ENCODE data around the gene ZSCAN26.
A peak's percentile ranks its signal among the peaks of the same experiment; 100 is the strongest.
"Not testable (repeated sequence)": the region's sequence is repeated elsewhere in the genome, so short reads cannot be mapped to it uniquely, and the experiment has no call there.

ZSCAN26 gene

DNA sequence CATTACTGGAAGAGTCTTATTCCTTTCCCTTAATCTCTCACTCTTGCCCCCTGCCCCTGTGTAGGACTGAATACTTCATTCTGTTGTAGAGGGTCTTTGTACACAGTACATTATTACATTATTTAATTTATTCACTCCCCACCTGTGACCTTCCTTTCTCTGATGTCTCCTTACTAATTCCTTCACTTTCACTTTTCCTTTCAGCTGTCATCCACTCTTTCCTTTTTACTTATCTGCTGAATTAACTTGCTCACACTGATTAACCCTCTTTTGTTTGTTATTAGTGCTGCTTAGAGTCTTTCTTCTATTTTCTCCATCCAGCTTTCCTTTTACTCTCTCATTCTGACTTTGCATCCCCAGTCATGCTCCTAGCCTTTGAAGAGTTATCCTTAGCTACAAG lies 7.9 kb downstream of the ZSCAN26 start:
- Mint-ChIP-seq H3K9me3 (no peaks in the 10 kb centered on the region), H3K27me3 (peaks cover 5% of the 10 kb centered on the region)
- CTCF ChIA-PET = interaction anchor here (1.2 kb wide), 1 partner anchor 8 kb away, joined by 3 read pairs; the partner anchor contains the start of gene ZSCAN26

DNA sequence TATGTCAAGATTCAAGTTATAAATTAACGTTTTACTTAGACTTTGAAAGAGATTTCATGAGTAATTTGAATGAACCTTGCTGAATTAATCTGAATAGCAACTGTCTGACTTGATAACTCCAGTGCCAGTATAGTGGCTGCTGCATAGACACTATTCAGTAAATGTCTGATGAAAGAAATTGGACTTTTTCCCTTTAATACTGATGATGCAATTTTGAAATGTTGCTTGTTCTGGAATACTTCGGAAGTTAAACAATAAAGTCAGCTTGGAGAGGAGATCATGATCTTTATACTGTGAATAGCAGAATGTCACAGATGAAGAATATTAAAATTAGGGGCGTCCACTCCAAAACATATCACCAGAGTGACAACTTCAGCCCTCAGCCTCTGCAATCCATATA lies 10.8 kb downstream of the ZSCAN26 start:
- Mint-ChIP-seq H3K4me1 (peaks cover 16% of the 10 kb centered on the region), H3K4me3 (no peak overlapping the region), H3K27ac (no peak overlapping the region), H3K9me3 (no peaks in the 10 kb centered on the region), H3K27me3 (peaks cover 19% of the 10 kb centered on the region), H3K36me3 (peaks cover 33% of the 10 kb centered on the region)
- CTCF ChIA-PET = no interaction called here
- DNase-seq = no peak

More for the DNA sequence above, 7.9 kb downstream of the ZSCAN26 start:
- DNase-seq = no peak
- Mint-ChIP-seq H3K36me3 (peaks cover 45% of the 10 kb centered on the region), H3K27ac (no peak overlapping the region), H3K4me1 (peaks cover 11% of the 10 kb centered on the region), H3K4me3 (no peak overlapping the region)

DNA sequence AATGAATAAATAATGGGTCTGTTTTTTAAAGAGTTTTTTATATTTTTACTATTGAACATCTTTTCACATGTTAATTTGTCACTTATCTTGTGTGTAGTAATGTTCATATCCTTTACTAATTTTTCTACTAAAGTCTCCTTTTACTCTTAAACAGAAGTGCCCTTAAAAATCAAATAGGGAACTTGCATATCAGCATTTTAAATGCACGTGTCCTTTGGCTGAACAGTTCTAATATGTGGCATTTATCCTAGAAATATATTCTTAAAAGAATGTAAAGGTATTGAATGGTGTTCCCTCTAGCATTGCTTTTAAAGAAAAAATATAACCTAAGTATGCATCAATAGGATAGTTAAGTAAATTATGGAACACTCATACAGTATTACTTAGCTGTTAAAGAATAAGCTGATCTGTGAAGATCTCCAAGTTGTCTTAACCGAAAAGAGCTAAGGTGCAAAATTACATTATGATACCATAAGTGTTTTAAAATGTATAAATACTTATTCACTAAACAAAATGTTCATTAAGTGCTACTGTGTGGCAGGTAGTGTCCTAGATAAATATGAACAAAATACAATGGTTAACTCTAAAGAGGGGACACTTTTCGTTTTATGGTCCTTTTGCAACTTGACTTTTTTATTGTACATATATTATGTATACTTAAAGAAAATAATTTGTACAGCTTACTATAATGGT lies 13.8 kb downstream of the ZSCAN26 start:
- Mint-ChIP-seq H3K27ac (no peak overlapping the region), H3K9me3 (peaks cover 2% of the 10 kb centered on the region), H3K27me3 (peaks cover 24% of the 10 kb centered on the region), H3K4me1 (peaks cover 7% of the 10 kb centered on the region), H3K4me3 (peak overlapping the region; percentile 76), H3K36me3 (peaks cover 16% of the 10 kb centered on the region)
- no peak for DNase-seq
- CTCF ChIA-PET = no interaction called here

DNA sequence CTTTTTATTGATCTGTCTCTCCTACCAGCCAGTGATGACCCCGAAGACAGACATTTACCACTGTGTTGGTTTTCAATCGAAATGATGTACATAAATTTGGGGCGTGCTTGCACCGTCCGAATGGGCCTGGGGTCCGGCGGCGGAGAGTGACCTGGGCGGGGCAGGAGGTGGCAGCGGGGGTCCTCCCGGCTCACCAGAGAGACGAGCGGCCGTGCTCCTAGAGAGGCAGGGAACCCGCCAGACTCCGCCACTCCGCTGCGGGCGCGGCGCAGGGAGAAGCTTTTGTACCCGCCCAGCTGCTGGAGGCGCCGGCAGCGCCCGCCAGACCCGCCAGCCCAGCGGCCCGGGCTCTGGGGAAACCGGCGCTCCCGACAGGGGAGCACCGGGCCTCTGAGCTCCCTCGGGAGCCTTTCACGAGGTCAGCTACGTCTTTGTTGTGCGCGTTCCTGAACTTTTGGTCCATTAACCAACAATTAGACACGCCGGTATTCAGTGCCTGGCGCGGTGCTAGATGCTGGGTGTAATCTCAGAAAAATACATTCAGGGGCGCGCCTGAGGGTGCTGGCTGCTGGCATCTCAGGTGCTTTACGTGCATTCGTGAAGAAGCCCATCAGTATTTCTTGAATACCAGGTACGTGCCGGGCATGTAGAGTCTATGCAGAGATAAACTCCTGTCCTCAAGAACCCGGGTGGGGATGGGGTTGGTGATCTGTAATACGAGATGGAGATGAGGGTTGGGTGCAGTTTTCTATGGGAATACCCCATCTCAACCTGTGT lies 14.5 kb downstream of the ZSCAN26 start, which contains the start of gene PGBD1:
TSS of gene PGBD1 (plus strand) at position 285 of the 777 bp plus-strand sequence. CDS start 2,242 bp downstream, outside the sequence.
- Mint-ChIP-seq H3K27ac (no peak within 1 kb of the TSS), H3K4me3 (peak within 1 kb of the TSS; percentile 76)
- CTCF ChIA-PET = no interaction called here

DNA sequence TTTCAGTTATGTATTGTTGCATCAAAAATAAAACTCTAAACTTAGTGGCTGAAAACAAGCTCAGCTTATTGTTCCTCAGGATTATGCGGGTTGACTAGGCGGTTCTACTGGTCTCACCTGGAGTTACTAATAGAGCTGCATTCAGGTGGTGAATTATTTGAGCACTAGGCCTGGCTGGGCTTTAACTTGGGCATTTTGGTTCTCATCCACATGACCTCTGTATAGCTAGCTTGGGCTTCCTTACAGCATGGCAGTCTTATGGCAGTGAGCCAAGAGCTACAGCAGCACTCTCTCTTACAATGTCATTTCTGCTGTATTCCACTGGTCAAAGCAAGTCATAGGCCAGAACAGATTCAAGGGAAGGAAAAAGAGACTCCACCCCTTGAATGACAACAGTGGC lies 16.0 kb downstream of the ZSCAN26 start:
- CTCF ChIA-PET = interaction anchor here (0.7 kb wide), 1 partner anchor 69 kb away, joined by 3 read pairs; no protein-coding TSS in a partner anchor
- H3K4me1 Mint-ChIP-seq = peaks cover 7% of the 10 kb centered on the region
- H3K36me3 Mint-ChIP-seq = peaks cover 5% of the 10 kb centered on the region
- DNase-seq = no peak
- peaks cover 2% of the 10 kb centered on the region for H3K9me3 Mint-ChIP-seq
- no peak overlapping the region for H3K4me3 Mint-ChIP-seq
- H3K27me3 Mint-ChIP-seq = peaks cover 24% of the 10 kb centered on the region
- H3K27ac Mint-ChIP-seq = no peak overlapping the region

More for the DNA sequence above, 14.5 kb downstream of the ZSCAN26 start, which contains the start of gene PGBD1:
- Mint-ChIP-seq H3K36me3 (peaks cover 9% of the 10 kb centered on the region), H3K4me1 (peaks cover 7% of the 10 kb centered on the region), H3K9me3 (peaks cover 2% of the 10 kb centered on the region), H3K27me3 (peaks cover 24% of the 10 kb centered on the region)
- DNase-seq = peak; percentile 58

DNA sequence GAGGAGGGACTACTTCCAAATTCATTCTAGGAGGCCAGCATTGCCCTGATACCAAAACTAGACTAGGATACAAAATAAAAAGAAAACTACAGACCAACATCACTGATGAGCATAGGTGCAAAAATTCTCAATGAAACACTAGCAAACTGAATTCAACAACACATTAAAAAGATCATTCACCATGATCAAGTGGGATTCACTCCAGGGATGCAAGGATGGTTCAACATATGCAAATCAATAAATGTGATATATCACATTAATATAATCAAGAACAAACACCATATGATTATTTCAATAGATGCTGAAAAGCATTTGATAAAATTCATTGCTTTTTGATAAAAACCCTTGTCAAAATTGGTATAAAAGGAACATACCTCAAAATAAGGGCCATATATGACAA lies 24.6 kb downstream of the ZSCAN26 start:
- CTCF ChIA-PET = no interaction called here
- no peaks in the 10 kb centered on the region for H3K4me1 Mint-ChIP-seq
- no peak overlapping the region for H3K4me3 Mint-ChIP-seq
- no peak overlapping the region for H3K27ac Mint-ChIP-seq
- no peak for DNase-seq
- peaks cover 4% of the 10 kb centered on the region for H3K27me3 Mint-ChIP-seq
- H3K9me3 Mint-ChIP-seq = no peaks in the 10 kb centered on the region
- peaks cover 4% of the 10 kb centered on the region for H3K36me3 Mint-ChIP-seq

DNA sequence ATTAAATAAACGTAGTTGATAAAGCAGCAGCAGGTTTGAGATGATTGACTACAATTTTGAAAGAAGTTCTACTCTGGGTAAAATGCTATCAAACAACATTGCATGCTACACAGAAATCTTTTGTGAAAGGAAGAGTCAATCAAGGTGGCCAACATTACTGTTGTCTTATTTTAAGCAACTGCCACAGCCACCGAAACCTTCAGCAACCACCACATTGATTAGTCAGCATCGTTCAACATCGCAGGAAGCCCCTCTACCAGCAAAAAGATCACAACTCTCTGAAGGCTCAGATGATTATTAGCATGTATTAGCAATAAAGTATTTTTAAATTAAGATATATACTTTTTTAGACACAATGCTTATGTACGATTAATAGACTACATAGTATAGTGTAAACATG lies 28.4 kb downstream of the ZSCAN26 start:
- peaks cover 4% of the 10 kb centered on the region for H3K27me3 Mint-ChIP-seq
- no peaks in the 10 kb centered on the region for H3K9me3 Mint-ChIP-seq
- H3K36me3 Mint-ChIP-seq = no peaks in the 10 kb centered on the region
- CTCF ChIA-PET = no interaction called here
- no peaks in the 10 kb centered on the region for H3K4me1 Mint-ChIP-seq
- DNase-seq = no peak
- no peak overlapping the region for H3K27ac Mint-ChIP-seq
- H3K4me3 Mint-ChIP-seq = no peak overlapping the region

DNA sequence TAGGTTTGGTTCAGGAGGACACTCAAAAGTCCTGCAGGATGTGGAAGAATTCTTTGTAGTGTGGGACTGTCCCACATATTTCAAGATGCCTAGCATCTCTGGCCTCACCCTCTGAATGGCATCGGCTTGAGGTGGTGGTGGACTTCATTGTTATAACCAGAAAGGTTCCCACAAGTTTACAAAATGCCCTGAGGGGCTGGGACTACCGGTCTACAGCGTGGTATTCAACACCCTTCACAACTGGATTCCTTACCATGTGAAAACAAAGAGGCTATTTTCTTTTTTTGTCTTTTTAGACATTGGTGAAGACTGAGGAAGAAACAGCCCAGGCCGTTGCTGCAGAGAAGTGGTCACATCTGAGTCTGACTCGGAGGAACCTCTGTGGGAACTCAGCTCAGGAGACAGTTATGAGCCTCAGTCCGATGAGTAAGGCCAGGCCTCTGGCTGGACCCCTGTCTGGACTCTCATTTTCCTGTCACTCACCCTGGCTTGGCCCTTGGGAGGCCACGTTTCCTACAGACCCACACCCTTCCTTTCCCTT lies 29.6 kb downstream of the ZSCAN26 start:
- peaks cover 4% of the 10 kb centered on the region for H3K27me3 Mint-ChIP-seq
- no peaks in the 10 kb centered on the region for H3K36me3 Mint-ChIP-seq
- no peak overlapping the region for H3K27ac Mint-ChIP-seq
- H3K4me1 Mint-ChIP-seq = no peaks in the 10 kb centered on the region
- DNase-seq = no peak
- H3K4me3 Mint-ChIP-seq = no peak overlapping the region
- CTCF ChIA-PET = no interaction called here
- H3K9me3 Mint-ChIP-seq = no peaks in the 10 kb centered on the region

DNA sequence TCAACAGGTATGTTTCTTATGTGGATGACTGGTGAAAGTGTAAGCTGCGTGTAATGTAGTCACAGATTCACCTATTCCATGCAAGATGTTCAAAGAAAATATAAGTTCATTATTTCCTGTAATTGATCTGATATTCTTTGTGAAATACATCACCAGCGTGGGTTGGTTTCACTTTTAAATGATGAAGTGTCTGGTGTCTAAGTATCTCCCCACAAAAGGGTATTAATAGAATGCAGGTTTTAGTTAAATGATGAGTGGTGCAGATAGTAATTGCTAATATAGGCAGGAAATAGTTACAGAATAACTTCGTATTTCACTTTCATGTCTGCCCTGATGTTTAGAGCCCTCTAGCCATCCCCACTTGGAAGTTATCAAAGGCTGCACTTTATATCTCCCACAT lies 36.6 kb downstream of the ZSCAN26 start:
- DNase-seq = no peak
- Mint-ChIP-seq H3K4me1 (peaks cover 6% of the 10 kb centered on the region), H3K27me3 (peaks cover 9% of the 10 kb centered on the region), H3K36me3 (no peaks in the 10 kb centered on the region), H3K9me3 (no peaks in the 10 kb centered on the region), H3K27ac (no peak overlapping the region), H3K4me3 (no peak overlapping the region)
- CTCF ChIA-PET = no interaction called here

DNA sequence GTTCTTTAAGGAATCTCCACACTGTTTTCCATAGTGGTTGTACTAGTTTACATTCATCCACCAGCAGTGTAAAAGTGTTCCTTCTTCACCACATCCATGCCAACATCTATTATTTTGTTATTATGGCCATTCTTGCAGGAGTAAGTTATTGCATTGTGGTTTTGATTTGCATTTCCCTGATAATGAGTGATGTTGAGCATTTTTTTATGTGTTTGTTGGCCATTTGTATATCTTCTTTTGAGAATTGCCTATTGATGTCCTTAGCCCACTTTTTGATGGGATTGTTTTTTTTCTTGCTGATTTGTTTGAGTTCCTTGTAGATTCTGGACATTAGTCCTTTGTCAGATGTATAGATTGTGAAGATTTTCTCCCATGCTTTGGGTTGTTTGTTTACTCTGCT lies 39.4 kb downstream of the ZSCAN26 start:
- CTCF ChIA-PET, H3K4me1 Mint-ChIP-seq, H3K36me3 Mint-ChIP-seq, DNase-seq, H3K9me3 Mint-ChIP-seq, H3K27ac Mint-ChIP-seq, H3K4me3 Mint-ChIP-seq: not testable (repeated sequence)
- H3K27me3 Mint-ChIP-seq = peaks cover 17% of the 10 kb centered on the region

DNA sequence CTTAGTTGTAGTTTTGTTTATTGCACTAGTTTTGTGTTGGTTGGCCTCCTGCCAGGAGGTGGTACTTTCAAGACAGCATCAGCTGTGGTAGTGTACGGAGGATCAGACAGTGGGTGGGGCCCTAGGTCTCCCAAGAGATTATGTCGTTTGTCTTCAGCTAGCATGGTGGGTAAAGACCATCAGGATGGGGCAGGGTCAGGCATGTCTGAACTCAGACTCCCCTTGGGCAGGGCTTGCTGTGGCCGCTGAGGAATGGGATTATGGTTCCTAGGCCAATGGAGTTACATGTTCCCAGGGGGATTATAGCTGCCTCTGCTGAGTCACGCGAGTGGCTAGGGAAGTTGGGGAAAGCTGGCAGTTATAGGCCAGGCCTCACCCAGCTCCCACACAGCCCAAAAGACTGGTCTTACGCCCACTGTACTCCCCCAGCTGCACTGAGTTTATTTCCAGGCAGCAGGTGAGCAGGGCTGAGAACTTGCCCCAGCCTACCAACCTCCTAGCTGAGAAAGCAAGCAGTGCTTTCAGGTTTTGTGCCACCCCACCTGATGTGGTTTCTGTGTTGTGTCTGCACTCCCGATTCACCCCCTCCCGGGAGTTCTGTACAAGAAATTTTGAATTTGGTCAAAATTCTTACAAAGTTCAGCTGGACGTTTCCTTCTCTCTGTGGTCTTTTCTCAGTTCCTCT lies 44.3 kb downstream of the ZSCAN26 start:
- H3K27ac Mint-ChIP-seq = no peak overlapping the region
- CTCF ChIA-PET = no interaction called here
- no peaks in the 10 kb centered on the region for H3K4me1 Mint-ChIP-seq
- DNase-seq = no peak
- H3K4me3 Mint-ChIP-seq = no peak overlapping the region
- peaks cover 26% of the 10 kb centered on the region for H3K27me3 Mint-ChIP-seq
- no peaks in the 10 kb centered on the region for H3K9me3 Mint-ChIP-seq
- H3K36me3 Mint-ChIP-seq = no peaks in the 10 kb centered on the region

DNA sequence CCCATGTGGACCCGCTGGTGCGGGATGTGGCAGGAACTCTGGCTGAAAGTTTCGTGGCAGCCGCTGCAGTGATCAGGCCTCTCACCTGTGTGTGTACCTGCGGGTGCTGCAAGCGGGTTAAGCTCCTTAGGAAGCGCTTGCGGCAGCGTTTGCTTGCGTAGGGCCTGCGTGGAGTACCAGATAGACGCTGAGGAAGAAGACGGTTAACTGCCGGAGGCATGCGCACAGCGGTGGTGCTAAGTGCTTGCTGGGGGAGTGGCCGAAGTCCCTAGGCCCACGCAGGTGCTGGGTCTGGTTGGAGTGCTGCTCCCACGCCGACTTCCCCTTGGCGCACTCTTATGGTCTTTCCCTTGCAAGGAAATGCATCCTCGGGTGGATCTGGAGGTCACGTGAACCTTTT lies 46.0 kb downstream of the ZSCAN26 start:
- Mint-ChIP-seq H3K4me3 (no peak overlapping the region), H3K4me1 (no peaks in the 10 kb centered on the region), H3K9me3 (no peaks in the 10 kb centered on the region), H3K36me3 (no peaks in the 10 kb centered on the region), H3K27ac (no peak overlapping the region), H3K27me3 (peaks cover 25% of the 10 kb centered on the region)
- CTCF ChIA-PET = no interaction called here
- DNase-seq = no peak

DNA sequence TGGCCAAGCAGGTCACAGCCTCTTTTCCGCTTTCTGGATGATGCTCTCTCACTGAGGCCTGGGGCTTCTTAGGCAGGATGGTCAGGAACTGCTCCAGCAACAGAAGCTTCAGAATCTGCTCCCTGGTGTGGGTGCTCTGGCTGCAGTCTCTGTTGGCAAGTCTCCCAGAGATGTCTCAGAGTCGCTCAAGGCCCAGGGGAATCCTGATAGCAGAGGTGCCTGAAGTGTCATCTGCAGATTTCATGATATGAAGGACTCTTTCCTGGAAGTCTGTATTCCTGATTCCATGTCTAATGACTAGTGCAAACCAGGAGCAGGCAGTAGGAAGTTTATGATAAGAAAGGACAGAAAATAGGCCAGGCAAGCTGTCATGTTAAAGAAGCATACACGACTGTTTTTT lies 48.7 kb downstream of the ZSCAN26 start:
- peaks cover 28% of the 10 kb centered on the region for H3K27me3 Mint-ChIP-seq
- DNase-seq = no peak
- no peaks in the 10 kb centered on the region for H3K4me1 Mint-ChIP-seq
- H3K27ac Mint-ChIP-seq = no peak overlapping the region
- CTCF ChIA-PET = interaction anchor here (0.5 kb wide), 1 partner anchor 393 kb away, joined by 3 read pairs; no protein-coding TSS in a partner anchor
- H3K9me3 Mint-ChIP-seq = no peaks in the 10 kb centered on the region
- no peaks in the 10 kb centered on the region for H3K36me3 Mint-ChIP-seq
- no peak overlapping the region for H3K4me3 Mint-ChIP-seq

DNA sequence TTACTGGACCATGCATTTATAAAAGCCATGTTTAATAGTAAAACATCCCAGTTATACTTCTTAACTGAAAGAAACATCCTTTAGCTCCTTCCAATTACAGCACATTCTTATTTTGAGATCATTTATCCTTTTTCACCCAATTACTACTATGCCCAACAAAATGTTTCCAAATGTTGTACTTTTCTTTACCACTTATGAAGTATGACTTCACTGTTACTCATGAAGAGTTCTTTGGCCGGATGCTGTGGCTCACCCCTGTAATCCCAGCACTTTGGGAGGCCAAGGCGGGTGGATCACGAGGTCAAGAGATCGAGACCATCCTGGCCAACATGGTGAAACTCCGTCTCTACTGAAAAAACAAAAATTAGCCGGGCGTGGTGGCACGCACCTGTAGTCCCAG lies 50.9 kb downstream of the ZSCAN26 start:
- H3K4me3 Mint-ChIP-seq, H3K27ac Mint-ChIP-seq, DNase-seq, H3K4me1 Mint-ChIP-seq, H3K9me3 Mint-ChIP-seq, H3K36me3 Mint-ChIP-seq: not testable (repeated sequence)
- peaks cover 22% of the 10 kb centered on the region for H3K27me3 Mint-ChIP-seq
- CTCF ChIA-PET = interaction anchor here (0.8 kb wide), 1 partner anchor 20 kb away, joined by 3 read pairs; no protein-coding TSS in a partner anchor
